OCI-LY7 (cell line): ENCODE measurements around the gene TRIM67. TPM values are rescaled to one million over a fixed set of nuclear protein-coding genes. Genes with fewer than 3 reads are reported as not detected.

Experiments used
- BruUV-seq: library from RNA; stranded (reverse); fragments of 400-500 nt; replicated peaks from 2 replicates; lab custom pipeline; 2021; lab: Mats Ljungman, UMichigan
- CTCF ChIA-PET: fragments of 300-600 bp; sonication (Branson Sonifier 250); formaldehyde crosslinking; loops from one replicate; lab custom pipeline; 2022; ENCODE audit warnings: antibody characterized with exemption; ENCODE audit not compliant: unreplicated experiment; lab: Charles Lee
- POLR2A ChIA-PET: fragments of 300-600 bp; sonication (Branson Sonifier 250); formaldehyde crosslinking; loops from one replicate; lab custom pipeline; 2022; ENCODE audit warnings: antibody characterized with exemption; lab: Charles Lee
- DNase-seq: peaks from one replicate; pipeline ENCODE4 v3.0.0-alpha.2; 2015; ENCODE audit warnings: low spot score
- H2AFZ ChIP-seq: fragments of 200-600 bp; sonication (generic), shearing (Covaris generic); 2 replicates; pipeline ENCODE4 v1.6.1; 2014; ENCODE audit warnings: mild to moderate bottlenecking, antibody characterized with exemption, low read length, moderate library complexity
- H3K27ac ChIP-seq: fragments of 200-600 bp; sonication (generic); 2 replicates; pipeline ENCODE4 v1.5.1; 2014; ENCODE audit warnings: mixed run types, low read depth, mild to moderate bottlenecking, moderate library complexity, low read length, inconsistent platforms; ENCODE audit not compliant: poor library complexity, severe bottlenecking
- H3K36me3 ChIP-seq: fragments of 200-600 bp; sonication (generic); 2 replicates; pipeline ENCODE4 v1.6.1; 2014; ENCODE audit warnings: mild to moderate bottlenecking, antibody characterized with exemption, low read length, moderate library complexity, mixed read lengths; ENCODE audit not compliant: insufficient read depth
- H3K4me1 ChIP-seq: fragments of 200-600 bp; sonication (generic); 2 replicates; pipeline ENCODE4 v1.5.1; 2014; ENCODE audit warnings: mild to moderate bottlenecking, low read length; ENCODE audit not compliant: insufficient read depth, poor library complexity, severe bottlenecking
- H3K4me2 ChIP-seq: fragments of 200-600 bp; sonication (generic); 2 replicates; pipeline ENCODE4 v1.6.1; 2014; ENCODE audit warnings: mild to moderate bottlenecking, low read length
- H3K4me3 ChIP-seq: fragments of 200-600 bp; sonication (generic); 2 replicates; pipeline ENCODE4 v1.5.1; 2014; ENCODE audit warnings: mild to moderate bottlenecking, low read depth, low read length; ENCODE audit not compliant: poor library complexity, severe bottlenecking
- H3K79me2 ChIP-seq: fragments of 200-600 bp; sonication (generic); 2 replicates; pipeline ENCODE4 v1.6.1; 2016; ENCODE audit warnings: low read depth, mild to moderate bottlenecking, low read length, moderate library complexity, mixed read lengths; ENCODE audit not compliant: insufficient read depth
- H3K9me2 ChIP-seq: fragments of 200-600 bp; sonication (generic); 2 replicates; pipeline ENCODE4 v1.6.1; 2016; ENCODE audit warnings: mild to moderate bottlenecking, low read length, mixed read lengths; ENCODE audit not compliant: insufficient read depth
- H3K9me3 ChIP-seq: fragments of 200-600 bp; sonication (generic); 2 replicates; pipeline ENCODE4 v1.6.1; 2014; ENCODE audit warnings: mild to moderate bottlenecking, mixed run types, low read length, mixed read lengths
- H4K20me1 ChIP-seq: fragments of 200-600 bp; sonication (generic); 2 replicates; pipeline ENCODE4 v1.6.1; 2014; ENCODE audit warnings: mild to moderate bottlenecking, antibody characterized with exemption, low read length, moderate library complexity, mixed read lengths; ENCODE audit not compliant: insufficient read depth
- CTCF ChIP-seq: fragments of 200-600 bp; sonication (generic); conservative IDR thresholded peaks from 2 replicates; pipeline ENCODE4 v1.5.1; 2014; ENCODE audit warnings: mild to moderate bottlenecking, antibody characterized with exemption, low read length, moderate library complexity, mixed read lengths
- EZH2phosphoT487 ChIP-seq: fragments of 200-600 bp; sonication (generic); IDR thresholded peaks from 2 replicates; pipeline ENCODE4 v1.6.1; 2018; ENCODE audit warnings: low read depth, borderline replicate concordance, mild to moderate bottlenecking, mixed run types, antibody characterized with exemption, low read length, moderate library complexity, mixed read lengths
- intact Hi-C: fragments of 100-400 bp; cut with micrococcal nuclease; formaldehyde crosslinking; loops from one replicate; pipeline ENCODE4 v1.10.0; 2022; ENCODE audit not compliant: unreplicated experiment
- total RNA-seq, 2 experiments: library from RNA; depleted of rRNA in 1 of 2; stranded (reverse); fragments of >200 nt in 1 of 2; shearing (Covaris generic) in 1 of 2; gene quantifications; 2 replicates each; pipeline ENCODE4 v1.2.3, GENCODE V29; 2014 to 2022

The TRIM67 gene
- total RNA-seq, 2 experiments from 2014 or later, result 0.03 to 0.06 TPM

DNA sequence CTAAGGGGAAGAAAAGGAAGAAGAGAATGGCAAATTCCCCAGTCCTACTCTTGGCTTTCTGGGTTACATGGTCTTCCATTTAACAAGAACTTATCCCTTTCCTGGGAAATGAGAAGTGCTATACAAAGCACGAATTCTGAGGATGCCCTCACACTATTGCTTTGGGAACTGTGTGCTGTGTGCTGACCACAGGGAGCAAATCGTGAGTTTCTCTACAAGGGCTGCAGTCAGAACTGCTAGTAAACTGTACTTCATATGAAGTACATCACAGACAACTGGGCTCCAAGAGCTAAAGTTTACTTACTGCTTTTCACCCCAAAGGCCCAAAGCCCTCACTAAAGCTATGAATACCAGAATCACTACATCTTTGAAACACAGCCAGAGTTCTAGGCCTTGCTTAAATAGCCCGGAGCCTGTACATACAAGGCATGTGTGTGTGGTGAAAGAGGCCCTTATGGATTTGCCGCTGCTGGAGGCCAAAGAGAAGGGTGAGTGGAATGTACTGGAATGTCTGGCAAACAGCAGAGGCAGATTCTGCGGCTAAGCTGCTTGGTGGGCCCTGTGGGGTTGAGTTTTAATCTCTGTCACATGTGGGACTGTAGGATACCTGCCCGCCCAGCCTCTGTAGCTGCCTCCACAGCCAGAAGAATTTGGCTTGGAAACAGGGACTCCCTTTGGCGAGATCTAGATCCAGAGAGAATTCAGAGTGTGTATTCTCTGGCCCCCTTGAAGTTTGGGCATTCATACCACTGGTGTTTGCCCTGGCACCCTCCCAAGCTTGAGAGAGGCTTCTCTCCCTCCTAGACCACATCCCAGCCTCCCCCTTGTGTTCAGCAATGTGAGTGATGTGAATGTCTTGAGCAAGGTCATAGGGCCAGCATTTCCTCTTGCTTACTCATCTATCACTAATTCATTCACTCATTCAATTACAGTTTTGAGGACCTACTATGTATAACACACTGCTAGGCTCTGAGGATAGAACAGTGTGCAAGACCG lies 21.9 kb upstream of the TRIM67 start:
- no TSS peak for BruUV-seq
- no peaks in the 10 kb centered on the region for H3K9me2 ChIP-seq
- H3K9me3 ChIP-seq, result no peaks in the 10 kb centered on the region
- ChIA-PET POLR2A (no interaction called here), CTCF (no interaction called here)
- no peaks in the 10 kb centered on the region for H3K36me3 ChIP-seq
- DNase-seq, result no peak
- intact Hi-C loops, result no loop called here
- H2AFZ ChIP-seq, result no peak overlapping the region
- TF ChIP-seq CTCF (no peak), EZH2phosphoT487 (no peak)
- no peaks in the 10 kb centered on the region for H3K4me1 ChIP-seq
- no peak overlapping the region for H3K27ac ChIP-seq
- no peak overlapping the region for H3K4me3 ChIP-seq
- no peak overlapping the region for H3K4me2 ChIP-seq
- H4K20me1 ChIP-seq, result no peaks in the 10 kb centered on the region
- H3K79me2 ChIP-seq, result no peaks in the 10 kb centered on the region

DNA sequence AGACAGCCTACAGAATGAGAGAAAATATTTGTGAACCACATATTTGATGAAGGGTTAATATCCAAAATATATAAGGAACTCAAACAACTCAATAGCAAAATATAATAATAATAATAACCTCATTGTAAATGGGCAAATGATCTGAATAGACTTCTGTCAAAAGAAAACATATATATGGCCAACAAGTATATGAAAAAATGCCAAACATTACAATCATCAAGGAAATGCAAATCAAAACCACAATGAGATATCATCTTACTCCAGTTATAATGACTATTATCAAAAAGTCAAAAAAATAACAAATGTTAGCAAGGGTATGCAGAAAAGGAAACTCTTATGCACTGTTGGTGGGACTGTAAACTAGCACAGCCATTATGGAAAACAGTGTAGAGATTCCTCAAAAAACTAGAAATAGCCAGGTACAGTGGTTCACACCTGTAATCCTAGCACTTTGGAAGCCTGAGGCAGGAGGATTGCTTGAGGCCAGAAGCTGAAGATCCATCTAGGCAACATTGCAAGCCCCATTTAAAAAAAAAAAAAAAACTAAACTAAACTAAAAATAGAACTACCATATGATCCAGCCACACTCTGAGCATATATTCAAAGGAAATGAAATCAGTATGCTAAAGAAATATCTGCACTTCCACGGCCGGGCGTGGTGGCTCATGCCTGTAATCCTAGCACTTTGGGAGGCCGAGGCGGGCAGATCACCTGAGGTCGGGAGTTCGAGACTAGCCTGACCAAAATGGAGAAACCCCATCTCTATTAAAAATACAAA lies 17.3 kb upstream of the TRIM67 start:
- Histone ChIP-seq H3K79me2 (no peaks in the 10 kb centered on the region), H3K9me3 (no peaks in the 10 kb centered on the region), H3K27ac (no peak overlapping the region), H3K4me3 (no peak overlapping the region), H3K9me2 (no peaks in the 10 kb centered on the region), H4K20me1 (no peaks in the 10 kb centered on the region), H3K4me2 (no peak overlapping the region), H3K4me1 (no peaks in the 10 kb centered on the region), H3K36me3 (no peaks in the 10 kb centered on the region), H2AFZ (no peak overlapping the region)
- TF ChIP-seq CTCF (no peak), EZH2phosphoT487 (no peak)
- BruUV-seq, result no TSS peak
- ChIA-PET POLR2A (interaction anchor here (0.6 kb wide), 1 partner anchor 428 kb away, joined by 4 read pairs; no protein-coding TSS in a partner anchor), CTCF (no interaction called here)
- intact Hi-C loops, result no loop called here
- no peak for DNase-seq
